NCI-H748 treated with DMSO at 0.1 percent for 48 hours (cell line): ENCODE results near the gene LRIG1.

Source experiments
- DNase-seq: peaks from one replicate; lab custom pipeline; 2025; lab: John Stamatoyannopoulos, UW

The LRIG1 gene

GRCh38 chr3:66353039-66353438, 147.8 kb downstream of the LRIG1 start:
- DNase-seq = no peak

GRCh38 chr3:66350601-66351000, 150.2 kb downstream of the LRIG1 start:
- no peak for DNase-seq

GRCh38 chr3:66348704-66349103, 152.1 kb downstream of the LRIG1 start:
- no peak for DNase-seq

- no peak for DNase-seq
Observed at GRCh38 chr3:66344848-66345578, 155.8 kb downstream of the LRIG1 start.

- DNase-seq = no peak
Observed at GRCh38 chr3:66344391-66344811, 156.4 kb downstream of the LRIG1 start.

GRCh38 chr3:66342717-66343356, 158.0 kb downstream of the LRIG1 start:
- no peak for DNase-seq

GRCh38 chr3:66338927-66339326, 161.9 kb downstream of the LRIG1 start:
- no peak for DNase-seq

GRCh38 chr3:66336333-66336766, 164.5 kb downstream of the LRIG1 start:
- no peak for DNase-seq

- no peak for DNase-seq
Observed at GRCh38 chr3:66335671-66336070, 165.2 kb downstream of the LRIG1 start.
